Breast epithelium (tissue), 3 donors: Measurements from ENCODE around the gene SEPTIN11.

Experiments
- CTCF ChIP-seq, 3 donors: fragments of 450-650 bp; IDR thresholded peaks; one replicate each; pipeline ENCODE4 v1.5.1; 2016 to 2017; ENCODE audit warnings: antibody characterized with exemption in 3 of 3, mild to moderate bottlenecking in 3 of 3, moderate library complexity in 3 of 3
- POLR2A ChIP-seq: fragments of 450-650 bp; IDR thresholded peaks from one replicate; pipeline ENCODE4 v1.6.1; 2016; ENCODE audit warnings: antibody characterized with exemption, mild to moderate bottlenecking, moderate library complexity

GRCh38 chr4:76977113-76977512, 27.6 kb downstream of the SEPTIN11 start:
- TF ChIP-seq CTCF (IDR thresholded peaks at IDR 0.05) (no peak), POLR2A (no peak)
